Measurements from ENCODE around the gene DUSP7. TPM values are rescaled to one million over a fixed set of nuclear protein-coding genes. Genes with fewer than 3 reads are reported as not detected.

The DUSP7 gene
- total and polyA plus RNA-seq, 9 of the 15 experiments (the other 6 are each of a cell fraction or from before 2014, with no cell fraction given): 0.45 to 15.8 (median 8.2) TPM

DNA sequence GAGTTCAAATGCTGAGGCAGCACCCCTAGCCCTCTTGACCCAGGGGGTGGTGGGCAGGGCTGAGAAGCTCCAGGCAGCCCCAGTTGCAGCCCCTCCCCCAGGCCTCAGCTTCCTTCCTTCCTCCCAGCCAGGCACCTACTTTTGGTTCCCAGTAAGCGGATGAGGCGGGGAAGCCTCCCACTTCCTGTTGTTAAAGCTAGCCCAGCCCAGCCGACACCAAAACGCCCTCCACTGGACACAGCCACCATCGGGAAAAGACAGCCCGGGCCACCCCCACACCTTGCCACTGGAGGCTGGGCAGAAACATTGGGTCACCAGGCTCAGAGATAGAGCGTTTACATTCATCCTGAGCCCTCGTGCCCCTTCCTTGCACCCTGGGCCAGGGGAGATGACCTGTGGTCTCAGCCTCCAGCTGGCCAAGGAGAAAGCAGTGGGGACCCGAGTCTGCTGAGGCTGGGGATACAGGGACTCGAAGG is 3.5 kb downstream of the DUSP7 start:
- ATAC-seq: peak; percentile 63
- Histone ChIP-seq H3K9ac (ENCODE audit: insufficient read depth in 1 of 2, low read depth in 2 of 2, low read length in 2 of 2) (peak overlapping the region; percentile 54 to 88), H3K79me2 (ENCODE audit: control insufficient read depth, insufficient read depth, low read length) (peaks cover 44% of the 10 kb centered on the region), H3K9me3 (replicated peaks; ENCODE audit: control insufficient read depth, insufficient read depth, low read depth, low read length) (no peaks in the 10 kb centered on the region), H3K36me3 (ENCODE audit: control insufficient read depth, insufficient read depth, low read length) (peaks cover 55% of the 10 kb centered on the region; the same call in 2 of the 3 replicates), H3K27ac (ENCODE audit: extremely low read depth, low read depth, low read length) (peak overlapping the region; percentile 59; the same call in 2 of the 3 replicates), H2AFZ (ENCODE audit: low read depth, low read length) (0 out of 2 replicates have a peak overlapping the region, but pooled peaks have one; percentile 4), H4K20me1 (replicated peaks; ENCODE audit: control insufficient read depth, insufficient read depth, low read length) (peaks cover 6% of the 10 kb centered on the region; the same call in 1 of the 2 replicates), H3K4me3 (peak overlapping the region; percentile 9), H3K27me3 (ENCODE audit: control insufficient read depth in 2 of 2, insufficient read depth in 2 of 2, low read length in 2 of 2) (no peaks in the 10 kb centered on the region), H3K9me1 (ENCODE audit: control insufficient read depth, insufficient read depth, low read length) (no peaks in the 10 kb centered on the region), H3K4me2 (ENCODE audit: insufficient read depth, low read length) (peak overlapping the region; percentile 67), H3K4me1 (replicated peaks in 1 of 2; ENCODE audit: control insufficient read depth in 2 of 2, insufficient read depth in 2 of 2, low read length in 2 of 2) (peaks cover 19 to 55% of the 10 kb centered on the region in 2 experiments; a peak in 4 of 5 replicates)
- BruUV-seq (replicated peaks): no TSS peak
- DNase-seq (ENCODE audit: extremely low read depth in 1 of 4, low spot score in 3 of 4): peak; percentile 45 to 79 (median 58)
- POLR2A ChIA-PET: interaction anchor here (0.6 to 1.7 kb wide), 12 partner anchors 9 to 1401 kb away, joined by 3 to 8 read pairs (median 4); partner anchors contain the start of genes POC1A and RPL29
- peak; percentile 63 for FAIRE-seq
- intact Hi-C loops (cut with micrococcal nuclease): loop anchor here (1.0 to 5.0 kb wide), 3 partner anchors 51 to 91 kb away; no protein-coding TSS in a partner anchor
- in situ Hi-C loops (cut with MboI): no loop called here
- CTCF ChIA-PET (ENCODE audit: low intra/inter-chr PET ratio): interaction anchor here (0.6 to 2.9 kb wide), 3 partner anchors 50 to 71 kb away, joined by 3 to 7 read pairs (median 4); no protein-coding TSS in a partner anchor
- WGBS (ENCODE audit: insufficient coverage, low coverage, missing lambda C conversion rate): 19% methylated on average over 10 of the region's 10 CpGs
- TF ChIP-seq CREM (IDR thresholded peaks at IDR 0.05; ENCODE audit: low read depth) (no peak), ZNF316 (IDR thresholded peaks at IDR 0.05) (0 out of 2 replicates have a peak, but pooled peaks have one; percentile 5), LCOR (CRISPR knock-in tag; IDR thresholded peaks at IDR 0.05) (peak; percentile 61; the same call in 1 of the 2 replicates), BHLHE40 (IDR thresholded peaks at IDR 0.05; ENCODE audit: low read length) (no peak), ZFP36 (IDR thresholded peaks at IDR 0.05; ENCODE audit: low read depth, low read length, partially characterized antibody) (peak; percentile 31), RAD21 (CRISPR knock-in tag; conservative IDR thresholded peaks at IDR 0.05 in 1 of 2, IDR thresholded peaks at IDR 0.05 in 1 of 2) (peak; percentile 43 to 65), ELF1 (tag; IDR thresholded peaks at IDR 0.05) (peak; percentile 77), RFX7 (CRISPR knock-in tag; IDR thresholded peaks at IDR 0.05) (no peak)
- TF ChIP-seq, protein P1, sequence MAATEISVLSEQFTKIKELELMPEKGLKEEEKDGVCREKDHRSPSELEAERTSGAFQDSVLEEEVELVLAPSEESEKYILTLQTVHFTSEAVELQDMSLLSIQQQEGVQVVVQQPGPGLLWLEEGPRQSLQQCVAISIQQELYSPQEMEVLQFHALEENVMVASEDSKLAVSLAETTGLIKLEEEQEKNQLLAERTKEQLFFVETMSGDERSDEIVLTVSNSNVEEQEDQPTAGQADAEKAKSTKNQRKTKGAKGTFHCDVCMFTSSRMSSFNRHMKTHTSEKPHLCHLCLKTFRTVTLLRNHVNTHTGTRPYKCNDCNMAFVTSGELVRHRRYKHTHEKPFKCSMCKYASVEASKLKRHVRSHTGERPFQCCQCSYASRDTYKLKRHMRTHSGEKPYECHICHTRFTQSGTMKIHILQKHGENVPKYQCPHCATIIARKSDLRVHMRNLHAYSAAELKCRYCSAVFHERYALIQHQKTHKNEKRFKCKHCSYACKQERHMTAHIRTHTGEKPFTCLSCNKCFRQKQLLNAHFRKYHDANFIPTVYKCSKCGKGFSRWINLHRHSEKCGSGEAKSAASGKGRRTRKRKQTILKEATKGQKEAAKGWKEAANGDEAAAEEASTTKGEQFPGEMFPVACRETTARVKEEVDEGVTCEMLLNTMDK (IDR thresholded peaks at IDR 0.05; ENCODE audit: borderline replicate concordance, insufficient read depth, low read depth, low read length, poor library complexity, severe bottlenecking): peak; percentile 51
- TF ChIP-seq, protein P2, sequence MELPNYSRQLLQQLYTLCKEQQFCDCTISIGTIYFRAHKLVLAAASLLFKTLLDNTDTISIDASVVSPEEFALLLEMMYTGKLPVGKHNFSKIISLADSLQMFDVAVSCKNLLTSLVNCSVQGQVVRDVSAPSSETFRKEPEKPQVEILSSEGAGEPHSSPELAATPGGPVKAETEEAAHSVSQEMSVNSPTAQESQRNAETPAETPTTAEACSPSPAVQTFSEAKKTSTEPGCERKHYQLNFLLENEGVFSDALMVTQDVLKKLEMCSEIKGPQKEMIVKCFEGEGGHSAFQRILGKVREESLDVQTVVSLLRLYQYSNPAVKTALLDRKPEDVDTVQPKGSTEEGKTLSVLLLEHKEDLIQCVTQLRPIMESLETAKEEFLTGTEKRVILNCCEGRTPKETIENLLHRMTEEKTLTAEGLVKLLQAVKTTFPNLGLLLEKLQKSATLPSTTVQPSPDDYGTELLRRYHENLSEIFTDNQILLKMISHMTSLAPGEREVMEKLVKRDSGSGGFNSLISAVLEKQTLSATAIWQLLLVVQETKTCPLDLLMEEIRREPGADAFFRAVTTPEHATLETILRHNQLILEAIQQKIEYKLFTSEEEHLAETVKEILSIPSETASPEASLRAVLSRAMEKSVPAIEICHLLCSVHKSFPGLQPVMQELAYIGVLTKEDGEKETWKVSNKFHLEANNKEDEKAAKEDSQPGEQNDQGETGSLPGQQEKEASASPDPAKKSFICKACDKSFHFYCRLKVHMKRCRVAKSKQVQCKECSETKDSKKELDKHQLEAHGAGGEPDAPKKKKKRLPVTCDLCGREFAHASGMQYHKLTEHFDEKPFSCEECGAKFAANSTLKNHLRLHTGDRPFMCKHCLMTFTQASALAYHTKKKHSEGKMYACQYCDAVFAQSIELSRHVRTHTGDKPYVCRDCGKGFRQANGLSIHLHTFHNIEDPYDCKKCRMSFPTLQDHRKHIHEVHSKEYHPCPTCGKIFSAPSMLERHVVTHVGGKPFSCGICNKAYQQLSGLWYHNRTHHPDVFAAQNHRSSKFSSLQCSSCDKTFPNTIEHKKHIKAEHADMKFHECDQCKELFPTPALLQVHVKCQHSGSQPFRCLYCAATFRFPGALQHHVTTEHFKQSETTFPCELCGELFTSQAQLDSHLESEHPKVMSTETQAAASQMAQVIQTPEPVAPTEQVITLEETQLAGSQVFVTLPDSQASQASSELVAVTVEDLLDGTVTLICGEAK (IDR thresholded peaks at IDR 0.05): peak; percentile 80
- TF ChIP-seq, protein P2 (CRISPR knock-in tag; IDR thresholded peaks at IDR 0.05): no peak
